HEK293T (cell line): ENCODE data around the gene CUEDC1.
"Not testable (repeated sequence)": the region's sequence is repeated elsewhere in the genome, so short reads cannot be mapped to it uniquely, and the experiment has no call there.

Source experiments
- CTCF ChIA-PET: fragments of 350-600 bp; formaldehyde crosslinking; extraction: SDS; loops from one replicate; lab custom pipeline; 2021; ENCODE audit warnings: antibody characterized with exemption, inconsistent platforms; lab: Yijun Ruan, JAX
- POLR2A ChIA-PET: fragments of 350-600 bp; formaldehyde crosslinking; extraction: SDS; loops from one replicate; lab custom pipeline; 2020; ENCODE audit warnings: antibody characterized with exemption, inconsistent platforms; lab: Yijun Ruan, JAX
- DNase-seq: peaks from one replicate; pipeline ENCODE4 v3.0.0; 2012; ENCODE audit warnings: mixed read lengths; ENCODE audit errors: extremely low spot score
- ARNT ChIP-seq: fragments of 450-650 bp; IDR thresholded peaks from 2 replicates; pipeline ENCODE4 v1.6.1; 2017; ENCODE audit warnings: mild to moderate bottlenecking
- BHLHE40 ChIP-seq: fragments of 450-650 bp; IDR thresholded peaks from 2 replicates; pipeline ENCODE4 v1.6.1; 2016; ENCODE audit warnings: mild to moderate bottlenecking, moderate library complexity, borderline replicate concordance
- CTBP1 ChIP-seq: fragments of 450-650 bp; IDR thresholded peaks from 2 replicates; pipeline ENCODE4 v1.6.1; 2016; ENCODE audit warnings: borderline replicate concordance
- ELF4 ChIP-seq: fragments of 450-650 bp; IDR thresholded peaks from 2 replicates; pipeline ENCODE4 v1.6.1; 2017; ENCODE audit warnings: antibody characterized with exemption
- FOXA1 ChIP-seq: fragments of 450-650 bp; IDR thresholded peaks from 2 replicates; pipeline ENCODE4 v1.6.1; 2016; ENCODE audit warnings: mild to moderate bottlenecking
- FOXK2 ChIP-seq: fragments of 450-650 bp; IDR thresholded peaks from 2 replicates; pipeline ENCODE4 v1.6.1; 2016; ENCODE audit warnings: mild to moderate bottlenecking
- FOXM1 ChIP-seq: fragments of 450-650 bp; IDR thresholded peaks from 2 replicates; pipeline ENCODE4 v1.6.1; 2017; ENCODE audit warnings: mild to moderate bottlenecking, borderline replicate concordance
- HDGF ChIP-seq: fragments of 450-650 bp; IDR thresholded peaks from 2 replicates; pipeline ENCODE4 v1.6.1; 2017; ENCODE audit warnings: antibody characterized with exemption, borderline replicate concordance
- L3MBTL2 ChIP-seq: fragments of 450-650 bp; conservative IDR thresholded peaks from 2 replicates; pipeline ENCODE4 v1.6.1; 2016; ENCODE audit warnings: mild to moderate bottlenecking
- LEF1 ChIP-seq: fragments of 450-650 bp; IDR thresholded peaks from 2 replicates; pipeline ENCODE4 v1.6.1; 2017; ENCODE audit warnings: mild to moderate bottlenecking, borderline replicate concordance
- NFRKB ChIP-seq: fragments of 450-650 bp; IDR thresholded peaks from 2 replicates; pipeline ENCODE4 v1.6.1; 2016; ENCODE audit warnings: mild to moderate bottlenecking, moderate library complexity
- PKNOX1 ChIP-seq: fragments of 450-650 bp; IDR thresholded peaks from 2 replicates; pipeline ENCODE4 v1.6.1; 2016
- SP1 ChIP-seq: fragments of 450-650 bp; IDR thresholded peaks from 2 replicates; pipeline ENCODE4 v1.6.1; 2017
- SUZ12 ChIP-seq: fragments of 450-650 bp; IDR thresholded peaks from 2 replicates; pipeline ENCODE4 v1.6.1; 2016; ENCODE audit warnings: mild to moderate bottlenecking
- TARDBP ChIP-seq: fragments of 450-650 bp; IDR thresholded peaks from 2 replicates; pipeline ENCODE4 v1.6.1; 2016
- ZNF384 ChIP-seq: fragments of 450-650 bp; IDR thresholded peaks from 2 replicates; pipeline ENCODE4 v1.6.1; 2016

Gene CUEDC1

DNA sequence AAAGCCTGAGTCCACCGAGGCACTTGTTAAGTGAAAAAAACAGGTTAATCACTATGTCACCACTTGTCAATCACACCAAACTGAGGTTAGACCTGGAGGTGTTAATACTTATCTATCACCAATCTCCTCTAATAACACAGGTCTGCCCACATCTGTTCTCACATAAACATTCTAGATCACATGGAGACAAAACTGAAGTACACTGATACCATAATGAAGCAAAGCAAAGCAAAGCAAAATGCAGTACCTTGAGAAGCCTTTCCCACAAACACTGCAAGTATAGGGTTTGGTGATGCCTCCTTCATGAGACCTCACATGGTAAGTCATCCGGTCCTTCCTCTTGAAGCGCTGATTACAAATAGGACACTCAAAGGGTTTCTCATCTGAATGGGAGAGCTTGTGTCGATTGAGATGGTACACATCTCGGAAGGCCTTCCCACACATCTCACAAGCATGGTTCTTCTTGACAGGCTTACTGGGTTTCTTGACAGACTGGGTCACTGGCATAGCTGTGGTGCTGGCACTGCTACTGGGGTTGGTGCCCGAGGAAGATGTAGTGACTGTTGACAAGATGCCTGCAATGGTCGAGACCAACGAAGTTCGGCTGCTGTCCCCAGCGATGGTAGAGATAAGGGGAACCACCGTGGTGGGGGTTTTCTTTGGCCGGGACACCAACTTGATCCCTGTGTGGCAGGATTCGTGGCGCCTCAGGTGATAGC is 27.4 kb upstream of the CUEDC1 start:
- no peak for DNase-seq
- TF ChIP-seq BHLHE40, result no peak
- no peak for TF ChIP-seq L3MBTL2
- TF ChIP-seq FOXM1, result no peak
- no peak for TF ChIP-seq SUZ12
- ChIA-PET CTCF (no interaction called here), POLR2A (interaction anchor here (1.0 kb wide), 1 partner anchor 132 kb away, joined by 3 read pairs; no protein-coding TSS in a partner anchor)

- no peak for TF ChIP-seq PKNOX1
- TF ChIP-seq NFRKB, result no peak
- TF ChIP-seq FOXA1, result no peak
- TF ChIP-seq BHLHE40, result no peak
- TF ChIP-seq LEF1, result no peak
- TF ChIP-seq ARNT, result no peak
- no peak for TF ChIP-seq HDGF
- no peak for TF ChIP-seq SP1
- no peak for TF ChIP-seq ZNF384
- no peak for TF ChIP-seq CTBP1
- no peak for TF ChIP-seq ELF4
- no peak for TF ChIP-seq L3MBTL2
- TF ChIP-seq TARDBP, result no peak
- TF ChIP-seq FOXK2, result no peak
- ChIA-PET CTCF (interaction anchor here (1.0 kb wide), 1 partner anchor 30 kb away, joined by 3 read pairs; no protein-coding TSS in a partner anchor), POLR2A (interaction anchor here (1.0 to 2.0 kb wide), 2 partner anchors 28 to 30 kb away, joined by 3 to 4 read pairs; no protein-coding TSS in a partner anchor)
These were observed 25.3 kb upstream of the CUEDC1 start for GRCh38 chr17:57980522-57980921.

DNA sequence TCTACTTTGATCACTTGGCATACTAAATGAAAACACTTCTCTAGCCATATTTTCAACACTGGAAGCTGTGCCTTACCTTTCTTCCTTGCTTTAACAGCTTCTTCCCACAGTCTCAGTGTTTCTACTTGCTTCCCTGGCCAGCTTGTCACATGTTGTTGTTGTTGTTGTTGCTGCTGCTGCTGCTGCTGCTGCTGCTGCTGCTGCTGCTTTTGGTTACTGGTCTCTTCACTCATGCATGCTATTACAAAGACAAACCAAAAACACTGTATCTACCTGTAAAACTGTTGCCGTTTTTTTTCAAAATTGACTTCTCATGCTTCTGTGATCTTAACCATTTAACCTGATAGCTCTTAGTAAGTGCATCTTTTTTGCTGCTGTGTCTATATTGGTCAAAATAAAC is 23.9 kb upstream of the CUEDC1 start:
- ChIA-PET POLR2A (no interaction called here), CTCF (interaction anchor here (0.6 kb wide), 1 partner anchor 111 kb away, joined by 3 read pairs; no protein-coding TSS in a partner anchor)
- DNase-seq, result no peak
- no peak for TF ChIP-seq LEF1
- no peak for TF ChIP-seq PKNOX1
- TF ChIP-seq FOXK2, result no peak
- no peak for TF ChIP-seq ZNF384
- TF ChIP-seq L3MBTL2, result no peak
- TF ChIP-seq ELF4, result no peak
- TF ChIP-seq SP1, result no peak
- no peak for TF ChIP-seq FOXM1
- no peak for TF ChIP-seq TARDBP
- TF ChIP-seq CTBP1, result no peak
- TF ChIP-seq HDGF, result no peak
- no peak for TF ChIP-seq ARNT
- no peak for TF ChIP-seq NFRKB
- no peak for TF ChIP-seq FOXA1

More at GRCh38 chr17:57980522-57980921, 25.3 kb upstream of the CUEDC1 start:
- DNase-seq, result no peak

- CTCF ChIA-PET, result interaction anchor here (1.0 to 1.4 kb wide), 2 partner anchors 8 to 23 kb away, joined by 3 read pairs; no protein-coding TSS in a partner anchor
- TF ChIP-seq PKNOX1 (no peak), L3MBTL2 (no peak), FOXA1 (no peak), ARNT (no peak), CTBP1 (no peak)
- DNase-seq, result no peak
- POLR2A ChIA-PET, result interaction anchor here (1.0 to 1.1 kb wide), 2 partner anchors 10 to 11 kb away, joined by 3 read pairs; no protein-coding TSS in a partner anchor
These were observed 21.4 kb upstream of the CUEDC1 start for GRCh38 chr17:57976594-57976993.

DNA sequence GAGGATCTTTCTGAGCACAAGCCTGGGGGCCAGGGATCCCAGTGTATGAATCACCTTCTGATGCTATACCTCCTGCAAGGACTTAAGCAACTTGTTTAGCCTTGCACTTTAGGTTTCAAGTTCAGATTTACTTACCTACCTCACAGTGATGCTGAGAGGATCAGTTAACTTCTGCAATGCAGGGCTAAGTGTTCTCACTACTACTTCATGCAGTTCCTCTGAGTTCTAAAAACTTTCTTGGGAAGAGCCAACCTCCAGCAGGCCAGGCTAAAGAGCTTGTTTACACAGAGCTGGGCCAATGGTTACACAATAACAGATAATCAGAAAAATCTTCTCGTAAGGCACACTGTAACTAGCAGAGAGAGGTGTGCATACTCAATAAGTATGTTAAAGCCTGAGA is 19.8 kb upstream of the CUEDC1 start:
- DNase-seq, result no peak
- no peak for TF ChIP-seq FOXA1
- TF ChIP-seq BHLHE40, result no peak
- TF ChIP-seq LEF1, result no peak
- TF ChIP-seq L3MBTL2, result no peak
- TF ChIP-seq NFRKB, result no peak
- TF ChIP-seq HDGF, result no peak
- TF ChIP-seq ELF4, result no peak
- no peak for TF ChIP-seq ARNT
- TF ChIP-seq FOXM1, result no peak
- TF ChIP-seq PKNOX1, result no peak
- TF ChIP-seq SP1, result no peak
- no peak for TF ChIP-seq TARDBP
- TF ChIP-seq CTBP1, result no peak
- TF ChIP-seq FOXK2, result no peak
- CTCF ChIA-PET, result interaction anchor here (1.4 kb wide), 1 partner anchor 25 kb away, joined by 3 read pairs; no protein-coding TSS in a partner anchor
- POLR2A ChIA-PET, result interaction anchor here (1.0 kb wide), 1 partner anchor 32 kb away, joined by 3 read pairs; the partner anchor contains the start of gene SRSF1

- POLR2A ChIA-PET, CTCF ChIA-PET, DNase-seq: not testable (repeated sequence)
These were observed 19.0 kb upstream of the CUEDC1 start for GRCh38 chr17:57974053-57974824.
